ENCODE data around the gene KLF3. TPM values are rescaled to one million over a fixed set of nuclear protein-coding genes. Genes with fewer than 3 reads are reported as not detected.

The KLF3 gene
- total and polyA plus RNA-seq, 2 of the 8 experiments (the other 6 are each of a cell fraction or from before 2014, with no cell fraction given) = 8.0 to 14.9 TPM

- CTCF ChIA-PET (ENCODE audit: partially characterized antibody) = interaction anchor here (1.3 kb wide), 1 partner anchor 513 kb away, joined by 5 read pairs; no protein-coding TSS in a partner anchor
- WGBS, 2 experiments (ENCODE audit: extremely low coverage in 1 of 2, insufficient coverage in 1 of 2, insufficient read length in 1 of 2, insufficient replicate concordance in 2 of 2, low coverage in 1 of 2, low lambda C conversion rate in 2 of 2, missing lambda C conversion rate in 1 of 2) = 91% methylated on average over 4 of the region's 4 CpGs; no CpG with 5 or more reads in 1 of the 2 experiments
- Histone ChIP-seq H3K4me2 (ENCODE audit: insufficient read depth in 1 of 2, low read depth in 2 of 2, low read length in 2 of 2) (no peak overlapping the region), H4K5ac (ENCODE audit: insufficient read length, low read depth, low read length) (no peak overlapping the region), H3K23me2 (ENCODE audit: low read depth, low read length) (no peaks in the 10 kb centered on the region; the same call in 1 of the 2 replicates), H3K79me2 (ENCODE audit: control insufficient read depth in 1 of 2, insufficient read depth in 2 of 2, low read length in 2 of 2) (peaks cover 0 to 2% of the 10 kb centered on the region in 2 experiments; a peak in 1 of 4 replicates), H2AFZ (ENCODE audit: low read length) (no peak overlapping the region), H3K14ac (ENCODE audit: insufficient read length) (no peak overlapping the region), H4K20me1 (replicated peaks in 1 of 2; ENCODE audit: control insufficient read depth in 1 of 2, insufficient read depth in 2 of 2, low read length in 2 of 2) (peaks cover 0 to 3% of the 10 kb centered on the region in 2 experiments), H2AK5ac (ENCODE audit: low read depth, low read length) (no peak overlapping the region), H3K79me1 (ENCODE audit: low read depth, low read length) (no peaks in the 10 kb centered on the region), H2BK12ac (ENCODE audit: low read depth, low read length) (no peak overlapping the region), H2BK120ac (replicated peaks; ENCODE audit: low read depth, low read length) (no peak overlapping the region), H4K8ac (ENCODE audit: extremely low read depth, insufficient read depth, low read length) (no peak overlapping the region), H2BK20ac (ENCODE audit: low read length) (no peak overlapping the region), H3K4me3 (ENCODE audit: extremely low read depth in 1 of 4, insufficient read depth in 2 of 4, low read depth in 3 of 4, low read length in 4 of 4) (no peak overlapping the region), H4K91ac (replicated peaks; ENCODE audit: insufficient read length, low read length) (no peak overlapping the region), H3K4me1 (replicated peaks in 1 of 4; ENCODE audit: control insufficient read depth in 3 of 4, insufficient read depth in 4 of 4, low read length in 3 of 4) (no peaks in the 10 kb centered on the region), H3K27ac (ENCODE audit: low read depth, low read length) (no peak overlapping the region), H3K36me3 (ENCODE audit: control insufficient read depth in 2 of 4, insufficient read depth in 4 of 4, low read length in 3 of 4) (peaks cover 0 to 56% (median 40%) of the 10 kb centered on the region in 4 experiments; a peak in 7 of 8 replicates), H2BK15ac (ENCODE audit: low read length) (no peak overlapping the region), H3K18ac (ENCODE audit: extremely low read depth, low read length) (no peak overlapping the region), H2BK5ac (ENCODE audit: low read depth, low read length) (no peak overlapping the region), H3K4ac (replicated peaks; ENCODE audit: insufficient read length, low read depth, low read length) (no peak overlapping the region), H3K27me3 (replicated peaks in 1 of 4; ENCODE audit: control insufficient read depth in 3 of 4, extremely low read depth in 1 of 4, insufficient read depth in 3 of 4, low read length in 3 of 4) (no peaks in the 10 kb centered on the region), H3K56ac (replicated peaks; ENCODE audit: insufficient read length, low read depth, low read length) (no peak overlapping the region), H3K9me3 (ENCODE audit: insufficient read depth in 2 of 2, low read depth in 1 of 2, low read length in 1 of 2) (no peaks in the 10 kb centered on the region), H3K23ac (ENCODE audit: insufficient read length) (no peak overlapping the region), H3K9ac (replicated peaks in 1 of 4; ENCODE audit: extremely low read depth in 1 of 4, low read depth in 3 of 4, low read length in 3 of 4) (no peak overlapping the region)
- FAIRE-seq = no peak
- POLR2A ChIA-PET (ENCODE audit: partially characterized antibody) = interaction anchor here (1.1 kb wide), 1 partner anchor 15 kb away, joined by 3 read pairs; no protein-coding TSS in a partner anchor
- DNase-seq (ENCODE audit: low read depth in 1 of 2, low spot score in 2 of 2) = no peak
- TF ChIP-seq PHF8 (conservative IDR thresholded peaks at IDR 0.05; ENCODE audit: low read depth, low read length) (no peak), ATF2 (IDR thresholded peaks at IDR 0.05; ENCODE audit: low read length) (no peak)
These were observed 28.4 kb downstream of the KLF3 start for GRCh38 chr4:38692421-38692820.
